HG03039 (cell line): ENCODE results near the gene RASGEF1B.

Experiments
- ATAC-seq: cut with Tn5 transposase; IDR thresholded peaks from one replicate; pipeline ENCODE4 v1.9.1; 2021; ENCODE audit warnings: mild to moderate bottlenecking, moderate library complexity; ENCODE audit not compliant: unreplicated experiment

The RASGEF1B gene

GRCh38 chr4:81404294-81404693 lies 67.4 kb downstream of the RASGEF1B start:
- no peak for ATAC-seq

- ATAC-seq, result no peak
Measured at GRCh38 chr4:81399306-81400086, 72.2 kb downstream of the RASGEF1B start.

- ATAC-seq, result no peak
Measured at GRCh38 chr4:81398379-81398778, 73.3 kb downstream of the RASGEF1B start.

- no peak for ATAC-seq
Measured at GRCh38 chr4:81397635-81398034, 74.1 kb downstream of the RASGEF1B start.

GRCh38 chr4:81395239-81395638 lies 76.5 kb downstream of the RASGEF1B start:
- no peak for ATAC-seq

GRCh38 chr4:81392164-81392563 lies 79.5 kb downstream of the RASGEF1B start:
- ATAC-seq, result no peak

GRCh38 chr4:81389720-81390119 lies 82.0 kb downstream of the RASGEF1B start:
- no peak for ATAC-seq

GRCh38 chr4:81380437-81380836 lies 91.3 kb downstream of the RASGEF1B start:
- ATAC-seq, result no peak

GRCh38 chr4:81378386-81378785 lies 93.3 kb downstream of the RASGEF1B start:
- ATAC-seq, result no peak

- ATAC-seq, result no peak
Measured at GRCh38 chr4:81377191-81377590, 94.5 kb downstream of the RASGEF1B start.

- ATAC-seq, result no peak
Measured at GRCh38 chr4:81376720-81377119, 95.0 kb downstream of the RASGEF1B start.
